Measurements from ENCODE around the gene FAM161B. TPM values are rescaled to one million over a fixed set of nuclear protein-coding genes. Genes with fewer than 3 reads are reported as not detected.

FAM161B gene
- total and polyA plus RNA-seq, 2 of the 13 experiments (the other 11 are each of a cell fraction or from before 2014, with no cell fraction given) = 1.6 to 2.0 TPM

- TF ChIP-seq, protein P1, sequence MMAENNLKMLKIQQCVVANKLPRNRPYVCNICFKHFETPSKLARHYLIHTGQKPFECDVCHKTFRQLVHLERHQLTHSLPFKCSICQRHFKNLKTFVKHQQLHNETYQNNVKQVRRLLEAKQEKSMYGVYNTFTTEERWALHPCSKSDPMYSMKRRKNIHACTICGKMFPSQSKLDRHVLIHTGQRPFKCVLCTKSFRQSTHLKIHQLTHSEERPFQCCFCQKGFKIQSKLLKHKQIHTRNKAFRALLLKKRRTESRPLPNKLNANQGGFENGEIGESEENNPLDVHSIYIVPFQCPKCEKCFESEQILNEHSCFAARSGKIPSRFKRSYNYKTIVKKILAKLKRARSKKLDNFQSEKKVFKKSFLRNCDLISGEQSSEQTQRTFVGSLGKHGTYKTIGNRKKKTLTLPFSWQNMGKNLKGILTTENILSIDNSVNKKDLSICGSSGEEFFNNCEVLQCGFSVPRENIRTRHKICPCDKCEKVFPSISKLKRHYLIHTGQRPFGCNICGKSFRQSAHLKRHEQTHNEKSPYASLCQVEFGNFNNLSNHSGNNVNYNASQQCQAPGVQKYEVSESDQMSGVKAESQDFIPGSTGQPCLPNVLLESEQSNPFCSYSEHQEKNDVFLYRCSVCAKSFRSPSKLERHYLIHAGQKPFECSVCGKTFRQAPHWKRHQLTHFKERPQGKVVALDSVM (CRISPR knock-in tag; IDR thresholded peaks at IDR 0.05) = no peak; the same call in 1 of the 2 replicates
- TF ChIP-seq ATF7 (IDR thresholded peaks at IDR 0.05) = no peak
- 0 out of 2 replicates have a peak, but pooled peaks have one; percentile 22 for TF ChIP-seq ATF7 (CRISPR knock-in tag; IDR thresholded peaks at IDR 0.05)
- peak; percentile 74 for TF ChIP-seq CREB1 (IDR thresholded peaks at IDR 0.05)
- TF ChIP-seq CREB1 (CRISPR knock-in tag; IDR thresholded peaks at IDR 0.05) = peak; percentile 91
- peak; percentile 83 for TF ChIP-seq ZBTB34 (CRISPR knock-in tag; IDR thresholded peaks at IDR 0.05)
- peak; percentile 86 for TF ChIP-seq ZNF225 (CRISPR knock-in tag; IDR thresholded peaks at IDR 0.05)
- peak; percentile 69 for TF ChIP-seq RBM39 (IDR thresholded peaks at IDR 0.05; ENCODE audit: low read depth, low read length, poor library complexity, severe bottlenecking)
- TF ChIP-seq RBAK (CRISPR knock-in tag; IDR thresholded peaks at IDR 0.05) = no peak
- TF ChIP-seq ZNF891 (CRISPR knock-in tag; IDR thresholded peaks at IDR 0.05) = peak; percentile 94
- peak; percentile 77 for TF ChIP-seq TEAD3 (CRISPR knock-in tag; optimal IDR thresholded peaks at IDR 0.05; ENCODE audit: borderline replicate concordance)
- no peak for TF ChIP-seq ZNF775 (CRISPR knock-in tag; IDR thresholded peaks at IDR 0.05; ENCODE audit: borderline replicate concordance)
- no peak for TF ChIP-seq MED13 (CRISPR knock-in tag; IDR thresholded peaks at IDR 0.05)
- TF ChIP-seq KDM6A (CRISPR knock-in tag; IDR thresholded peaks at IDR 0.05; ENCODE audit: low read depth) = no peak
- TF ChIP-seq ZFP82 (CRISPR knock-in tag; IDR thresholded peaks at IDR 0.05; ENCODE audit: borderline replicate concordance) = no peak
- no peak for TF ChIP-seq MAF1 (CRISPR knock-in tag; IDR thresholded peaks at IDR 0.05; ENCODE audit: borderline replicate concordance)
- no peak for TF ChIP-seq JARID2 (CRISPR knock-in tag; IDR thresholded peaks at IDR 0.05; ENCODE audit: insufficient replicate concordance)
- TF ChIP-seq ZNF101 (CRISPR knock-in tag; IDR thresholded peaks at IDR 0.05; ENCODE audit: borderline replicate concordance, low read depth) = no peak
- peak; percentile 18; the same call in 1 of the 2 replicates for TF ChIP-seq RARA (CRISPR knock-in tag; IDR thresholded peaks at IDR 0.05)
- TF ChIP-seq ZNF30 (CRISPR knock-in tag; IDR thresholded peaks at IDR 0.05) = no peak
- TF ChIP-seq ZMAT3 (CRISPR knock-in tag; conservative IDR thresholded peaks at IDR 0.05) = peak; percentile 93
- TF ChIP-seq POGZ (CRISPR knock-in tag; IDR thresholded peaks at IDR 0.05) = peak; percentile 57; the same call in 1 of the 2 replicates
- TF ChIP-seq SRY (CRISPR knock-in tag; IDR thresholded peaks at IDR 0.05) = peak; percentile 95
- TF ChIP-seq NFKBIZ (CRISPR knock-in tag; IDR thresholded peaks at IDR 0.05) = 0 out of 2 replicates have a peak, but pooled peaks have one; percentile 25
- TF ChIP-seq NR1H2 (CRISPR knock-in tag; IDR thresholded peaks at IDR 0.05; ENCODE audit: borderline replicate concordance, low read depth) = peak; percentile 80
- no peak for TF ChIP-seq FOXO1 (CRISPR knock-in tag; IDR thresholded peaks at IDR 0.05)
- TF ChIP-seq ZNF562 (CRISPR knock-in tag; IDR thresholded peaks at IDR 0.05; ENCODE audit: borderline replicate concordance) = no peak
Measured at GRCh38 chr14:73949752-73950734, at the start of gene FAM161B, which contains the start of gene COQ6 (continued).

Data from HepG2 (cell line).